Activated CD8-positive, alpha-beta memory T cell treated with anti-CD3 and anti-CD28 coated beads, Interleukin-2, amount 50 U/mL, for 4 hours (primary cell): Measurements from ENCODE around the gene BCDIN3D.
"Not testable (repeated sequence)": the region's sequence is repeated elsewhere in the genome, so short reads cannot be mapped to it uniquely, and the experiment has no call there.

ENCODE experiments used
- DNase-seq: peaks from one replicate; pipeline ENCODE4 v3.0.0-alpha.2; 2020

Gene BCDIN3D

GRCh38 chr12:49842519-49843352 is at the start of gene BCDIN3D:
Gene BCDIN3D, minus strand, starts transcription at chr12:49843106. Its CDS starts 19 bp downstream, at chr12:49843087.
- DNase-seq, result peak; percentile 93

GRCh38 chr12:49892084-49892731 is 49.3 kb upstream of the BCDIN3D start:
- DNase-seq, result no peak

GRCh38 chr12:49891476-49891875 is 48.6 kb upstream of the BCDIN3D start:
- DNase-seq, result no peak

- no peak for DNase-seq
Observed at GRCh38 chr12:49891012-49891411, 48.1 kb upstream of the BCDIN3D start.

GRCh38 chr12:49890096-49890461 is 47.2 kb upstream of the BCDIN3D start:
- DNase-seq, result no peak

- DNase-seq, result no peak
Observed at GRCh38 chr12:49889361-49890095, 46.6 kb upstream of the BCDIN3D start.

- DNase-seq, result no peak
Observed at GRCh38 chr12:49888461-49889151, 45.7 kb upstream of the BCDIN3D start.

GRCh38 chr12:49887536-49888401 is 44.9 kb upstream of the BCDIN3D start:
- no peak for DNase-seq

GRCh38 chr12:49887091-49887490 is 44.2 kb upstream of the BCDIN3D start:
- DNase-seq, result no peak

- DNase-seq, result no peak
Observed at GRCh38 chr12:49885663-49886461, 43.0 kb upstream of the BCDIN3D start.

- DNase-seq, result no peak
Observed at GRCh38 chr12:49885118-49885517, 42.2 kb upstream of the BCDIN3D start.

- DNase-seq, result no peak
Observed at GRCh38 chr12:49882851-49883464, 40.1 kb upstream of the BCDIN3D start.

- DNase-seq, result no peak
Observed at GRCh38 chr12:49882248-49882850, 39.4 kb upstream of the BCDIN3D start.

GRCh38 chr12:49881415-49882247 is 38.7 kb upstream of the BCDIN3D start:
- no peak for DNase-seq

- no peak for DNase-seq
Observed at GRCh38 chr12:49880756-49881414, 38.0 kb upstream of the BCDIN3D start.

- DNase-seq, result not testable (repeated sequence)
Observed at GRCh38 chr12:49879065-49879464, 36.2 kb upstream of the BCDIN3D start.

- no peak for DNase-seq
Observed at GRCh38 chr12:49878021-49878420, 35.1 kb upstream of the BCDIN3D start.

- peak; percentile 10 for DNase-seq
Observed at GRCh38 chr12:49877066-49877465, 34.2 kb upstream of the BCDIN3D start.

- no peak for DNase-seq
Observed at GRCh38 chr12:49876070-49876469, 33.2 kb upstream of the BCDIN3D start.
